SK-N-MC (cell line): Measurements from ENCODE around the gene SLC9C1.
A peak's percentile ranks its signal among the peaks of the same experiment; 100 is the strongest.

Experiments used
- DNase-seq: peaks from one replicate; pipeline ENCODE4 v3.0.0-alpha.2; 2011; ENCODE audit warnings: low read depth, low spot score
- H3K27ac ChIP-seq: fragments of 200-600 bp; sonication (generic); 2 replicates; pipeline ENCODE4 v1.5.1; 2016; ENCODE audit warnings: mixed run types
- H3K36me3 ChIP-seq: fragments of 200-600 bp; sonication (generic); 2 replicates; pipeline ENCODE4 v1.6.1; 2017; ENCODE audit warnings: antibody characterized with exemption, low read length, mixed read lengths; ENCODE audit not compliant: insufficient read depth
- H3K4me3 ChIP-seq: fragments of 200-600 bp; sonication (generic); 2 replicates; pipeline ENCODE4 v1.5.1; 2016
- H3K9ac ChIP-seq: fragments of 200-600 bp; sonication (generic); 2 replicates; pipeline ENCODE4 v1.8.0; 2017; ENCODE audit warnings: mixed run types, mixed read lengths; ENCODE audit not compliant: insufficient read length
- H3K9me3 ChIP-seq: fragments of 200-600 bp; sonication (generic); 2 replicates; pipeline ENCODE4 v1.6.1; 2017; ENCODE audit warnings: low read depth, mild to moderate bottlenecking, antibody characterized with exemption, low read length, moderate library complexity, mixed read lengths
- EZH2 ChIP-seq: fragments of 200-600 bp; sonication (generic); IDR thresholded peaks from one replicate; pipeline ENCODE4 v1.6.1; 2017; ENCODE audit warnings: antibody characterized with exemption
- FOXP2 ChIP-seq: optimal IDR thresholded peaks from 2 replicates; pipeline ENCODE3; 2011; ENCODE audit warnings: mild to moderate bottlenecking, moderate library complexity; ENCODE audit not compliant: insufficient read depth; ENCODE audit errors: extremely low read length, control extremely low read depth
- POLR2AphosphoS5 ChIP-seq: IDR thresholded peaks from 2 replicates; pipeline ENCODE4 v1.6.1; 2012; ENCODE audit warnings: mild to moderate bottlenecking, low read depth, low read length, borderline replicate concordance

SLC9C1 gene

GRCh38 chr3:112127522-112128494, 166.2 kb downstream of the SLC9C1 start:
- Histone ChIP-seq H3K9me3 (no peaks in the 10 kb centered on the region), H3K27ac (no peak overlapping the region), H3K36me3 (no peaks in the 10 kb centered on the region), H3K9ac (no peak overlapping the region), H3K4me3 (no peak overlapping the region)
- no peak for TF ChIP-seq FOXP2
- TF ChIP-seq EZH2, result no peak
- TF ChIP-seq POLR2AphosphoS5, result no peak
- DNase-seq, result no peak

- Histone ChIP-seq H3K9me3 (no peaks in the 10 kb centered on the region), H3K27ac (peak overlapping the region; percentile 68), H3K4me3 (peak overlapping the region; percentile 55), H3K9ac (peak overlapping the region; percentile 35), H3K36me3 (no peaks in the 10 kb centered on the region)
- DNase-seq, result peak; percentile 52
- TF ChIP-seq POLR2AphosphoS5, result no peak
- TF ChIP-seq EZH2, result no peak
- no peak for TF ChIP-seq FOXP2
Measured at GRCh38 chr3:112126511-112126911, 167.5 kb downstream of the SLC9C1 start.

GRCh38 chr3:112124907-112125607, 169.0 kb downstream of the SLC9C1 start:
- Histone ChIP-seq H3K36me3 (no peaks in the 10 kb centered on the region), H3K9me3 (no peaks in the 10 kb centered on the region), H3K9ac (no peak overlapping the region), H3K27ac (no peak overlapping the region), H3K4me3 (no peak overlapping the region)
- TF ChIP-seq EZH2 (no peak), POLR2AphosphoS5 (no peak), FOXP2 (no peak)
- no peak for DNase-seq

- Histone ChIP-seq H3K9ac (no peak overlapping the region), H3K9me3 (no peaks in the 10 kb centered on the region), H3K4me3 (no peak overlapping the region), H3K27ac (no peak overlapping the region), H3K36me3 (no peaks in the 10 kb centered on the region)
- no peak for DNase-seq
- TF ChIP-seq FOXP2, result no peak
- no peak for TF ChIP-seq EZH2
- TF ChIP-seq POLR2AphosphoS5, result no peak
Measured at GRCh38 chr3:112123548-112123947, 170.5 kb downstream of the SLC9C1 start.

- no peak overlapping the region for H3K4me3 ChIP-seq
- no peak overlapping the region for H3K27ac ChIP-seq
- no peaks in the 10 kb centered on the region for H3K36me3 ChIP-seq
- TF ChIP-seq POLR2AphosphoS5 (no peak), EZH2 (no peak), FOXP2 (no peak)
- no peak for DNase-seq
- no peak overlapping the region for H3K9ac ChIP-seq
- H3K9me3 ChIP-seq, result no peaks in the 10 kb centered on the region
Measured at GRCh38 chr3:112122870-112123269, 171.1 kb downstream of the SLC9C1 start.

GRCh38 chr3:112121577-112122547, 172.2 kb downstream of the SLC9C1 start:
- no peaks in the 10 kb centered on the region for H3K9me3 ChIP-seq
- H3K36me3 ChIP-seq, result no peaks in the 10 kb centered on the region
- no peak overlapping the region for H3K9ac ChIP-seq
- DNase-seq, result no peak
- no peak overlapping the region for H3K4me3 ChIP-seq
- H3K27ac ChIP-seq, result no peak overlapping the region
- TF ChIP-seq POLR2AphosphoS5 (no peak), FOXP2 (no peak), EZH2 (no peak)

GRCh38 chr3:112119962-112120836, 173.8 kb downstream of the SLC9C1 start:
- Histone ChIP-seq H3K36me3 (no peaks in the 10 kb centered on the region), H3K9me3 (no peaks in the 10 kb centered on the region), H3K27ac (0 out of 2 replicates have a peak overlapping the region, but pooled peaks have one; percentile 33), H3K9ac (peak overlapping the region; percentile 0), H3K4me3 (peak overlapping the region; percentile 40)
- TF ChIP-seq FOXP2, result no peak
- no peak for TF ChIP-seq POLR2AphosphoS5
- no peak for TF ChIP-seq EZH2
- peak; percentile 67 for DNase-seq
